Esophagus muscularis mucosa (tissue), 4 donors: ENCODE results near the gene CEACAM16. TPM values are rescaled to one million over a fixed set of nuclear protein-coding genes. Genes with fewer than 3 reads are reported as not detected.

Source experiments
- DNase-seq: peaks from one replicate; pipeline ENCODE4 v3.0.0-alpha.2; 2017; ENCODE audit errors: extremely low spot score
- H3K27ac ChIP-seq, 4 donors: fragments of 200-600 bp; sonication (generic); replicated peaks in 1 of 4; 1 replicate in 3 of 4; 2 replicates in 1 of 4; pipeline ENCODE4 v1.5.1; 2016 to 2019; ENCODE audit warnings: mild to moderate bottlenecking in 1 of 4
- H3K27me3 ChIP-seq, 4 donors: fragments of 200-600 bp; sonication (generic); one replicate each; pipeline versions ENCODE4 v1.5.1 to v1.6.0; 2016 to 2019
- H3K36me3 ChIP-seq, 4 donors: fragments of 200-600 bp; sonication (generic); one replicate each; pipeline ENCODE4 v1.5.1; 2016 to 2019
- H3K4me1 ChIP-seq, 4 donors: fragments of 200-600 bp; sonication (generic); one replicate each; pipeline ENCODE4 v1.5.1; 2016 to 2019
- H3K4me3 ChIP-seq, 4 donors: fragments of 200-600 bp; sonication (generic); 1 replicate in 2 of 4; 2 replicates in 2 of 4; pipeline ENCODE4 v1.5.1; 2016 to 2019; ENCODE audit warnings: mild to moderate bottlenecking in 4 of 4, moderate library complexity in 1 of 4
- H3K9me3 ChIP-seq, 4 donors: fragments of 200-600 bp; sonication (generic); 1 replicate in 3 of 4; 2 replicates in 1 of 4; pipeline ENCODE4 v1.5.1; 2016 to 2019
- EP300 ChIP-seq: sonication (generic); formaldehyde crosslinking; IDR thresholded peaks from one replicate; pipeline ENCODE4 v1.6.1; 2017; ENCODE audit warnings: antibody characterized with exemption
- POLR2A ChIP-seq: fragments of 450-650 bp; IDR thresholded peaks from one replicate; pipeline ENCODE4 v1.6.1; 2017; ENCODE audit warnings: antibody characterized with exemption, moderate library complexity, mild to moderate bottlenecking, low read depth
- POLR2AphosphoS5 ChIP-seq, 2 donors: sonication (generic); formaldehyde crosslinking; IDR thresholded peaks; one replicate each; pipeline ENCODE4 v1.6.1; 2017; ENCODE audit warnings: antibody characterized with exemption in 2 of 2
- WGBS: methylation state at CpG from one replicate; pipeline ENCODE4 v1.1.5; 2018; 5-methylcytosine and 5-hydroxymethylcytosine counted together
- intact Hi-C: fragments of 100-400 bp; cut with DNase I; formaldehyde crosslinking; loops from one replicate; pipeline ENCODE4 v1.15.1; 2023
- total RNA-seq, 4 donors: library from RNA; depleted of rRNA; stranded (reverse); fragments of >200 nt; gene quantifications; one replicate each; pipeline versions ENCODE4 v1.1.0 to v1.2.1, GENCODE V29; 2016
- TF ChIP-seq, protein P1 (sequence below), 3 experiments: fragments of 200-600 bp in 2 of 3; fragments of 450-650 bp in 1 of 3; sonication (generic) in 2 of 3; IDR thresholded peaks; one replicate each; pipeline ENCODE4 v1.5.1; 2017 to 2019; ENCODE audit warnings: antibody characterized with exemption in 3 of 3, mild to moderate bottlenecking in 2 of 3, moderate library complexity in 1 of 3

CEACAM16 gene
- total RNA-seq, 4 donors from 2014 or later: not detected

DNA sequence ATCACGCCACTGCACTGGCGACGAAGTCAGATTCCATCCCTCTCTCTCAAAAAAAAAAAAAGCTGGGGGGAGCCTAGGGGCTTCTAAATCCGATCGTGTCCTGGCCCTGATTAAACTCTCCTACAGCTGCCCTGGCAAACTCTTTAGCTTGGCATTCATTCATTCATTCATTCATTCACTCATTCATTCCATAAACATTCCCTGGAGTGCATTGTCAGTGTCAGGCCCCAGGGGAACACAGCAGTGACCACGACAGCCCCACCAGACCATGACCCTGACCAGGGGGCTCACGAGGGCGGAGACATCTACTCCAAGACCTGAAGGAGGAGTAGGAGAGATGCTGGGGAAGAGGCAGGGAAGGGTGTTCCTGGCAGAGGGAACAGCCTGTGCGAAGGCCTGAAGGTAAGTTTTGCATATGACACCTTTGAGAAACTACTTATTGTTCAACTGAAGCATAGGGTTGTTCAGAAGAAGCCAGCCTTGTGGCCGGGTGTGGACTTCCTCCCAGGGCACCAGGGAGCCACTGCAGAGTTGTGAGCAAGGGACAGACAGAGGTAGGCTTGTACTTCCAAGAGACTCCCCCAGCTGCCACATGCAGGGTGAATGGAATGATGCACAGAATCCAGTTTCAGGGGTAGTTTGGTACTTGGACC, 24.5 kb downstream of the CEACAM16 start:
- TF ChIP-seq POLR2AphosphoS5 (IDR thresholded peaks at IDR 0.05) (no peak), EP300 (no peak), POLR2A (no peak)
- TF ChIP-seq, protein P1, sequence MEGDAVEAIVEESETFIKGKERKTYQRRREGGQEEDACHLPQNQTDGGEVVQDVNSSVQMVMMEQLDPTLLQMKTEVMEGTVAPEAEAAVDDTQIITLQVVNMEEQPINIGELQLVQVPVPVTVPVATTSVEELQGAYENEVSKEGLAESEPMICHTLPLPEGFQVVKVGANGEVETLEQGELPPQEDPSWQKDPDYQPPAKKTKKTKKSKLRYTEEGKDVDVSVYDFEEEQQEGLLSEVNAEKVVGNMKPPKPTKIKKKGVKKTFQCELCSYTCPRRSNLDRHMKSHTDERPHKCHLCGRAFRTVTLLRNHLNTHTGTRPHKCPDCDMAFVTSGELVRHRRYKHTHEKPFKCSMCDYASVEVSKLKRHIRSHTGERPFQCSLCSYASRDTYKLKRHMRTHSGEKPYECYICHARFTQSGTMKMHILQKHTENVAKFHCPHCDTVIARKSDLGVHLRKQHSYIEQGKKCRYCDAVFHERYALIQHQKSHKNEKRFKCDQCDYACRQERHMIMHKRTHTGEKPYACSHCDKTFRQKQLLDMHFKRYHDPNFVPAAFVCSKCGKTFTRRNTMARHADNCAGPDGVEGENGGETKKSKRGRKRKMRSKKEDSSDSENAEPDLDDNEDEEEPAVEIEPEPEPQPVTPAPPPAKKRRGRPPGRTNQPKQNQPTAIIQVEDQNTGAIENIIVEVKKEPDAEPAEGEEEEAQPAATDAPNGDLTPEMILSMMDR (IDR thresholded peaks at IDR 0.05): no peak
- intact Hi-C loops: loop anchor here (5.0 kb wide), 1 partner anchor 36 kb away; no protein-coding TSS in a partner anchor
- Histone ChIP-seq H3K4me1 (peaks cover 38 to 48% (median 44%) of the 10 kb centered on the region in 4 donors), H3K36me3 (no peaks in the 10 kb centered on the region), H3K4me3 (no peak overlapping the region), H3K27ac (no peak overlapping the region), H3K27me3 (no peaks in the 10 kb centered on the region), H3K9me3 (no peaks in the 10 kb centered on the region)
- no peak for DNase-seq
- 54% methylated on average over 10 of the region's 10 CpGs for WGBS

DNA sequence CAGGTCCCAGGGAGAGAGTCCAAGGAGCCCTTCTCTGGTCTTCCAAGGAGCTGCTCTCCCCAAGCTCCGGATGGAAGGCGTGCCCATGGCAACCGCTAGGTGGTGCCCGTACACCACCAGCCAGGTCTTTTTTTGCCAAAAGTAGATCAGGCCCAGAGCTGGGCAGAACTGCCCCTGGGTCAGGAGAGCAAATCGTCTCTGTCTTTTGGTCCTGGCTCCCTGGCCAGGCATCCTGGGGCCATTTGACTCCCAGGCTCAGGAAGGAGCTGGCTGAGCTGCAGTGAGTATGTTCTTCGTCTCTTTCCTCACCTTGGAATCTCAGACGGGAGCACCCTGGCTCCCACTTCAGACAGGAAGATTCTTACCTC, 25.0 kb downstream of the CEACAM16 start:
- peaks cover 33 to 43% (median 39%) of the 10 kb centered on the region in 4 donors for H3K4me1 ChIP-seq
- peak overlapping the region in 2 of 4 donors; percentile 21 to 49 for H3K27ac ChIP-seq

GRCh38 chr19:44725251-44725650, 26.3 kb downstream of the CEACAM16 start:
- TF ChIP-seq, protein P1 (IDR thresholded peaks at IDR 0.05): no peak
- TF ChIP-seq EP300: no peak
- no peak for TF ChIP-seq POLR2AphosphoS5 (IDR thresholded peaks at IDR 0.05)
- TF ChIP-seq POLR2A: no peak
- 31% methylated on average over 18 of the region's 18 CpGs for WGBS
- Histone ChIP-seq H3K27me3 (no peaks in the 10 kb centered on the region), H3K9me3 (no peaks in the 10 kb centered on the region), H3K36me3 (no peaks in the 10 kb centered on the region), H3K4me1 (peaks cover 28 to 36% (median 32%) of the 10 kb centered on the region in 4 donors), H3K4me3 (no peak overlapping the region), H3K27ac (peak overlapping the region in 2 of 4 donors; percentile 25 to 44)
- no peak for DNase-seq
- intact Hi-C loops: no loop called here

More for the DNA sequence above, 25.0 kb downstream of the CEACAM16 start:
- WGBS: 49% methylated on average over 2 of the region's 7 CpGs
- no peaks in the 10 kb centered on the region for H3K36me3 ChIP-seq
- H3K27me3 ChIP-seq: no peaks in the 10 kb centered on the region
- no peaks in the 10 kb centered on the region for H3K9me3 ChIP-seq
- TF ChIP-seq, protein P1 (IDR thresholded peaks at IDR 0.05): peak; percentile 95 to 98 (median 97)
- peak in 1 of 2 donors; percentile 56 for TF ChIP-seq POLR2AphosphoS5 (IDR thresholded peaks at IDR 0.05)
- no peak for TF ChIP-seq EP300
- no peak for TF ChIP-seq POLR2A
- DNase-seq: peak; percentile 95
- no peak overlapping the region for H3K4me3 ChIP-seq
- intact Hi-C loops: loop anchor here (1.0 to 5.0 kb wide), 2 partner anchors 37 to 46 kb away; no protein-coding TSS in a partner anchor

DNA sequence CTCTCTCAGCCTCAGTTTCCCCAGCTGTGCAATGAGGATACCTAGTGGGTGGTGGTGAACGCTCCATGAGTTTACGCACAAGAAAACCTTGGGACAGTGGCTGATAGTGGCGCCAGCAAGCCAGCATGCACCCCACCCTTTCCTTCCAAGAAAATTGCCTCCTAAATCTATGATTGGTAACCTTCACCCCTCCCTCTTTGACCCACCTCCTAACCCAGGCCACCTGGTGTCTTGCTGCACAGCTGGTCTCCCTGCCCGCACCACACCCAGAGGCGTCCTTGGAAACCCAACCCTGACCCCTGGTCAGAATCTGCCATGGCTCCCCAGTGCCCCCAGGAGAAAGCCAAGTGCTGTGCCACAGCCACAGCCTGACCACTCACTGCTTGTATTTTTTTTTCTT, 26.7 kb downstream of the CEACAM16 start:
- H3K4me1 ChIP-seq: peaks cover 28 to 36% (median 32%) of the 10 kb centered on the region in 4 donors
- TF ChIP-seq EP300: no peak
- TF ChIP-seq, protein P1 (IDR thresholded peaks at IDR 0.05): no peak
- no peak for TF ChIP-seq POLR2AphosphoS5 (IDR thresholded peaks at IDR 0.05)
- TF ChIP-seq POLR2A: no peak
- no peaks in the 10 kb centered on the region for H3K9me3 ChIP-seq
- intact Hi-C loops: no loop called here
- no peak overlapping the region for H3K4me3 ChIP-seq
- H3K27me3 ChIP-seq: no peaks in the 10 kb centered on the region
- 94% methylated on average over 5 of the region's 5 CpGs for WGBS
- no peaks in the 10 kb centered on the region for H3K36me3 ChIP-seq
- H3K27ac ChIP-seq: peak overlapping the region in 2 of 4 donors; percentile 25 to 44
- no peak for DNase-seq

GRCh38 chr19:44726465-44726864, 27.5 kb downstream of the CEACAM16 start:
- Histone ChIP-seq H3K4me1 (peaks cover 28 to 34% (median 32%) of the 10 kb centered on the region in 4 donors), H3K4me3 (no peak overlapping the region), H3K27ac (no peak overlapping the region), H3K27me3 (no peaks in the 10 kb centered on the region), H3K9me3 (no peaks in the 10 kb centered on the region), H3K36me3 (no peaks in the 10 kb centered on the region)
- DNase-seq: no peak
- no peak for TF ChIP-seq POLR2AphosphoS5 (IDR thresholded peaks at IDR 0.05)
- TF ChIP-seq POLR2A: no peak
- TF ChIP-seq, protein P1 (IDR thresholded peaks at IDR 0.05): no peak
- no peak for TF ChIP-seq EP300
- 95% methylated on average over 12 of the region's 12 CpGs for WGBS
- intact Hi-C loops: no loop called here
